ENCODE results near the gene MED13. TPM values are rescaled to one million over a fixed set of nuclear protein-coding genes. Genes with fewer than 3 reads are reported as not detected.

Gene MED13
- polyA plus RNA-seq, 3 donors, result 2.1 to 32.0 (median 5.0) TPM

GRCh38 chr17:62109924-62110323 is 44.8 kb upstream of the MED13 start:
- H3K4me1 Mint-ChIP-seq, result no peaks in the 10 kb centered on the region
- WGBS (ENCODE audit: insufficient coverage), result 100% methylated on average over 1 of the region's 4 CpGs
- Histone ChIP-seq H3K36me3 (replicated peaks in 1 of 2; ENCODE audit: control insufficient read depth in 1 of 2, insufficient read depth in 2 of 2, low read length in 2 of 2) (no peaks in the 10 kb centered on the region), H3K4me2 (replicated peaks; ENCODE audit: extremely low read depth, low read length, poor library complexity, severe bottlenecking) (no peak overlapping the region), H3K9me3 (replicated peaks in 1 of 2; ENCODE audit: control insufficient read depth in 1 of 2, insufficient read depth in 1 of 2, low read length in 2 of 2) (no peaks in the 10 kb centered on the region), H3K27me3 (ENCODE audit: control insufficient read depth in 2 of 2, insufficient read depth in 2 of 2, low read length in 2 of 2) (no peaks in the 10 kb centered on the region), H3K4me3 (replicated peaks in 1 of 3; ENCODE audit: low read depth in 2 of 3, low read length in 3 of 3) (no peak overlapping the region), H2AFZ (ENCODE audit: insufficient read depth, low read depth, low read length, poor library complexity, severe bottlenecking) (no peak overlapping the region), H3K79me2 (ENCODE audit: insufficient read depth, low read length) (no peaks in the 10 kb centered on the region), H3K9ac (ENCODE audit: insufficient read depth, low read length, poor library complexity, severe bottlenecking) (no peak overlapping the region), H3K27ac (ENCODE audit: low read depth in 1 of 2, low read length in 2 of 2) (no peak overlapping the region), H4K20me1 (ENCODE audit: insufficient read depth, low read length) (no peaks in the 10 kb centered on the region), H3K4me1 (ENCODE audit: control insufficient read depth in 1 of 2, insufficient read depth in 2 of 2, low read length in 2 of 2) (no peaks in the 10 kb centered on the region)
- TF ChIP-seq, protein P1, sequence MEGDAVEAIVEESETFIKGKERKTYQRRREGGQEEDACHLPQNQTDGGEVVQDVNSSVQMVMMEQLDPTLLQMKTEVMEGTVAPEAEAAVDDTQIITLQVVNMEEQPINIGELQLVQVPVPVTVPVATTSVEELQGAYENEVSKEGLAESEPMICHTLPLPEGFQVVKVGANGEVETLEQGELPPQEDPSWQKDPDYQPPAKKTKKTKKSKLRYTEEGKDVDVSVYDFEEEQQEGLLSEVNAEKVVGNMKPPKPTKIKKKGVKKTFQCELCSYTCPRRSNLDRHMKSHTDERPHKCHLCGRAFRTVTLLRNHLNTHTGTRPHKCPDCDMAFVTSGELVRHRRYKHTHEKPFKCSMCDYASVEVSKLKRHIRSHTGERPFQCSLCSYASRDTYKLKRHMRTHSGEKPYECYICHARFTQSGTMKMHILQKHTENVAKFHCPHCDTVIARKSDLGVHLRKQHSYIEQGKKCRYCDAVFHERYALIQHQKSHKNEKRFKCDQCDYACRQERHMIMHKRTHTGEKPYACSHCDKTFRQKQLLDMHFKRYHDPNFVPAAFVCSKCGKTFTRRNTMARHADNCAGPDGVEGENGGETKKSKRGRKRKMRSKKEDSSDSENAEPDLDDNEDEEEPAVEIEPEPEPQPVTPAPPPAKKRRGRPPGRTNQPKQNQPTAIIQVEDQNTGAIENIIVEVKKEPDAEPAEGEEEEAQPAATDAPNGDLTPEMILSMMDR (IDR thresholded peaks at IDR 0.05), result no peak
- H3K36me3 Mint-ChIP-seq, result no peaks in the 10 kb centered on the region
- H3K27ac Mint-ChIP-seq, result no peak overlapping the region
- no peak overlapping the region for H3K4me3 Mint-ChIP-seq
- peaks cover 0 to 3% (median 0%) of the 10 kb centered on the region in 7 donors for H3K9me3 Mint-ChIP-seq
- peaks cover 4 to 8% (median 4%) of the 10 kb centered on the region in 3 donors for H3K27me3 Mint-ChIP-seq (ENCODE audit: low read depth in 3 of 3)
- intact Hi-C loops (cut with micrococcal nuclease), result no loop called here
- DNase-seq, result no peak

- intact Hi-C loops (cut with micrococcal nuclease), result no loop called here
- H3K4me1 Mint-ChIP-seq, result no peaks in the 10 kb centered on the region
- Histone ChIP-seq H3K27me3 (ENCODE audit: control insufficient read depth in 2 of 2, insufficient read depth in 2 of 2, low read length in 2 of 2) (no peaks in the 10 kb centered on the region), H3K36me3 (replicated peaks in 1 of 2; ENCODE audit: control insufficient read depth in 1 of 2, insufficient read depth in 2 of 2, low read length in 2 of 2) (no peaks in the 10 kb centered on the region), H2AFZ (ENCODE audit: insufficient read depth, low read depth, low read length, poor library complexity, severe bottlenecking) (no peak overlapping the region), H3K9me3 (replicated peaks in 1 of 2; ENCODE audit: control insufficient read depth in 1 of 2, insufficient read depth in 1 of 2, low read length in 2 of 2) (no peaks in the 10 kb centered on the region), H4K20me1 (ENCODE audit: insufficient read depth, low read length) (no peaks in the 10 kb centered on the region), H3K9ac (ENCODE audit: insufficient read depth, low read length, poor library complexity, severe bottlenecking) (no peak overlapping the region), H3K4me3 (replicated peaks in 1 of 3; ENCODE audit: low read depth in 2 of 3, low read length in 3 of 3) (no peak overlapping the region), H3K4me2 (replicated peaks; ENCODE audit: extremely low read depth, low read length, poor library complexity, severe bottlenecking) (no peak overlapping the region), H3K27ac (ENCODE audit: low read depth in 1 of 2, low read length in 2 of 2) (no peak overlapping the region), H3K79me2 (ENCODE audit: insufficient read depth, low read length) (no peaks in the 10 kb centered on the region), H3K4me1 (ENCODE audit: control insufficient read depth in 1 of 2, insufficient read depth in 2 of 2, low read length in 2 of 2) (no peaks in the 10 kb centered on the region)
- 37% methylated on average over 2 of the region's 2 CpGs for WGBS (ENCODE audit: insufficient coverage)
- H3K9me3 Mint-ChIP-seq, result peaks cover 0 to 3% (median 0%) of the 10 kb centered on the region in 7 donors
- peak; percentile 6 to 28 (median 6) for DNase-seq
- H3K27ac Mint-ChIP-seq, result peak overlapping the region in 2 of 7 donors; percentile 33 to 53
- H3K4me3 Mint-ChIP-seq, result no peak overlapping the region
- no peaks in the 10 kb centered on the region for H3K36me3 Mint-ChIP-seq
- TF ChIP-seq, protein P1 (IDR thresholded peaks at IDR 0.05), result peak; percentile 31
- H3K27me3 Mint-ChIP-seq (ENCODE audit: low read depth in 3 of 3), result peaks cover 2 to 8% (median 4%) of the 10 kb centered on the region in 3 donors
Observed at GRCh38 chr17:62109378-62109902, 44.4 kb upstream of the MED13 start.

Measured in CD14-positive monocyte (primary cell).